HG03565 (cell line): ENCODE data around the gene APLN.

ENCODE experiments used
- ATAC-seq: cut with Tn5 transposase; IDR thresholded peaks from one replicate; pipeline ENCODE4 v1.9.1; 2021; ENCODE audit warnings: mild to moderate bottlenecking, moderate library complexity; ENCODE audit not compliant: unreplicated experiment

APLN gene

GRCh38 chrX:129599996-129600395 lies 54.8 kb downstream of the APLN start:
- ATAC-seq = no peak

GRCh38 chrX:129599499-129599898 lies 55.3 kb downstream of the APLN start:
- ATAC-seq = no peak

GRCh38 chrX:129597905-129598304 lies 56.9 kb downstream of the APLN start:
- no peak for ATAC-seq

GRCh38 chrX:129596077-129596476 lies 58.7 kb downstream of the APLN start:
- no peak for ATAC-seq
